GF-D8 (cell line): ENCODE measurements around the gene PCDHGC5.

Experiments
- DNase-seq: peaks from one replicate; lab custom pipeline; 2025; lab: John Stamatoyannopoulos, UW

PCDHGC5 gene

DNA sequence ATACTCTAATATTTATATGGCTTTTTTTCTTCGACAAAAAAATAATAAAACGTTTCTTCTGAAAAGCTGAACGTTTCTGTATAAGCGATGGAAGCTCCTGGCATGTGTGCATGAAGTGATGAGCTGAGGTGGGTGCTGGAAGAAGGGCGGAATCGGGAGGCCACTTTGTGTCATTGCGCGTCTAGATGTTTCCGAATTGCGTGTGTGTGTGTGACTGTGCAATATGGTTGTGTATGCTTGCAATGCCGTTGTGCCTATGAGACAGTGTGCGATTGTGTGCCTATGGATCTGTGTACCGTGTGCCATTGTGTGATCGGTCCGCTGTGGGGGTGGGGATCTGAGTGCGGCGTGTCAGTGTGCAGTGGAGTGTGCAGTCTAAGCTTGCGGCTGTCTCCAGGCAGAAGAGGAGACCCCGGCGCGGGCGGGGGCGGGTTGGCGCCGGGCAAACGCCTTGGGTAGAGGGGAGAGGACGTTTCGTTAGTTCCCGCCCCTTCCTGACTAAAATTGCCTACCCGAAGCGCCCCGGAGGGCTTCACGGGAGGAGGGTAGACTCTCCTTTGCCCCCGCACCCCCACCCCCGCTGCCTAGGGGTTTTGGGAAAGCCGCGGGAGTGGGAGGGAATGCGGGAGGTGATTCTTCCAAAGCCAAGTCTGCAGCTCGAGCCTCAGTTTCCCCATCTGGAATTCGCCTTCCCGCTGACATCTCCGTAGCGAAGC, 24.2 kb downstream of the PCDHGC5 start:
- no peak for DNase-seq

GRCh38 chr5:141513627-141514329, 24.9 kb downstream of the PCDHGC5 start:
- no peak for DNase-seq

DNA sequence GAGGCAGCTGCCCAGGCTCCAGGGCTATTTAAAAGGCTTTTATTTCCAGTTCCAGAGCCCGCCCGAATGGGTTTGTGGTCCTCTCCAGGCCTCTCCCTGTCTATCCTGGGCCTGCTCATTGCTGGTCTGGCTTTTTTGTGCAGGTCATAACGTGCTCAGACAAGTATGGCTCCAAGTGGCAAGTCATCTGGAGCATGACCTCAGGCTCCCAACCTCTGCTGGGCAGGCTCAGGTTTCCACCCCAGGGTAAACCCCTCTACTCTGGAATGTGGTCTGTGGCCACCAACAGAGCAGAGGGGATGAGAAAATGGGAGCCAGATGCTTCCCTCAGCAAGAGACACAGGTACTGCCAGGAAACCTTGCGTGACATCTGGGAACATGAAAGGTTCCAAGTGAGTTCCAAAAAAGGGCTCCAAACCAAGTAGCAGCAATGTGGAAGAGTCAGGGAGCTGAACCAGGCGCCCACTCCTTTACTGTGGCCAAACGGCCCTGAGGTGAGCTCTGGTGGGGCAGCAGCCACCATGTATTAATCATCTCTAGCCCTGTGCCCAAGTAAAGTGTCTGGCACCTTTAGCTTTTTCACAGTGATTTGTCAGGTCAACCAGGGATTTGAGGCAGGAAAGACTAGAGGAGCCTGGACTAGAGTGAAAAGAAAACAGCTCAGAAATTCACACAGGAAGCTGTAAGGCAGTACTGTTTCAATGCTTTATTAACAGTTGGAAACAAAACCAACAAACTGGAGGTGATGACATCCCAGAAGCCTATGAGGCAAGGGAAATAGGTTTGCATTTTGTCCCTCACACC, 25.7 kb downstream of the PCDHGC5 start:
- DNase-seq = no peak

DNA sequence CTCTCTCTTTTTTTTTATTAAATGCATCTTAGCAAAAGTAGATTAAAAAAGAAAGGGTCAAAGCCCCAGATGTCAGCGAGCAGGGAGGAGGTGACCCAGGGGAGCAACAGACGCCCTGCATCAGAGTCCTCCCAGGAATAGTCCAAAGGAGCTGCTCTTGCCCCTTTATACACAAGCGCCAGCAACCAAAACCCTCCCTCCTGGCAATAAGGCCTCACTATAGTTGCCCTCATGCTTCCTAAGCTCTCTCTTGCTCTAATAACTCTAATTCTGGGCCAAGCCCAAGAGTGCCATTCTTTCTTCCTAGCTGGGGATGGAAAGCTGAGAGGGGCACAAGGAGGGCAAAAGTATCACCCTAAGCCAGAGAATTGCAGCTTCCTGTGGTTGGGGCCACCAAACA, 26.3 kb downstream of the PCDHGC5 start:
- no peak for DNase-seq

GRCh38 chr5:141515946-141516671, 27.2 kb downstream of the PCDHGC5 start:
- DNase-seq = no peak

DNA sequence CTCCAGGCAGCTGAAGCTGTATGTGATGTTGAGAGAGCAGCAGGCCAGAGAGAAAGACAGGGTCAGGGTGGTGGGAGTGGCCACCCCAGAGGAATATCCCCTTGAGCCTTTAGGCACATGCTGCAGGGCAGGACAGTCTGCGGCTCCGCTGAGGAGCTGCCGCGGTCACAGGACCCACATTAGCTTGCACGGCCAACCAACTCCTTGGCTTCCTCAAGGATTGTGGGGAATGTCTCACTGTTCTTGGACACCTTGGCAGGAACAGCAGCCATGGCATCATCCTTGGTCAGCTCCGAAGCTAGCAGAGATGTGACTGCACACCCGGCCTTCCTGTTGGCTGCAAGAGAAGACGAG, 27.8 kb downstream of the PCDHGC5 start:
- no peak for DNase-seq

DNA sequence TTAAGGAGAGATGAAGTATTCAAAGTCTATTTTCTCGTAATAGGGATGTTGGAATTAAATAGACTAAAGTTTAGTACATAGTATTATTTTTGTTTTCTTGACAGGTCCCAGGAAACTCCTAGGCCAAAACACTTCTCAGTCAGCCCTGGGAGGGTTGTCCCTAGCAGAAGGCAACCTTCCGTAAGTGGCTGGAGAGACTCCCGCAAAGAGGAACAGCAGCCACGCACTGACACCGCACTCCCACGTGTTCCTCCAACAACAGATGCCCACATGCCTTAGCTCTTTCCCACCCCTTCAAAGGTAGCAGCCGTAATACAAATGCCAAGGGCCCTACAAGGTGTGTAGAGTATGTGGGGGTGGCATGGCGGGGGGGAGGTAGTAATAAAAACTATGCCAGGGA, 28.4 kb downstream of the PCDHGC5 start:
- no peak for DNase-seq

- no peak for DNase-seq
These were observed 29.2 kb downstream of the PCDHGC5 start for GRCh38 chr5:141517880-141518617.

DNA sequence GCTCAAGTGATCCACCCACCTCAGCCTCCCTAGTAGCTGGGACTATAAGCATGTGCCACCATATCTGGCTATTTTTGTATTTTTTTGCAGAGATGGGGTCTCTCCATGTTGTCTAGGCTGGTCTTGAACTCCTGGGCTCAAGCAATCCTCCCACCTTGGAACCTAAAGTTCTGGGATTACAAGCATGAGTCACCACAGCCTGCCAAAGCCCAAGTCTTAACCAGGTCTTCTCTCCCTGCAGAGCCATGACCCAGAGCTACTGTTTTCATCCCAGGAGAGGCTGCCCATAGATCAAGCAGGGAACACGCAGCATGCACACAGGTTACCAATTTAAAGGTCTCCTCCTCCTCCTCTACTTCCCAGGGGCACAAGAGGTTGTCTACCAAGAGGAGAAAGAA, 29.7 kb downstream of the PCDHGC5 start:
- no peak for DNase-seq

DNA sequence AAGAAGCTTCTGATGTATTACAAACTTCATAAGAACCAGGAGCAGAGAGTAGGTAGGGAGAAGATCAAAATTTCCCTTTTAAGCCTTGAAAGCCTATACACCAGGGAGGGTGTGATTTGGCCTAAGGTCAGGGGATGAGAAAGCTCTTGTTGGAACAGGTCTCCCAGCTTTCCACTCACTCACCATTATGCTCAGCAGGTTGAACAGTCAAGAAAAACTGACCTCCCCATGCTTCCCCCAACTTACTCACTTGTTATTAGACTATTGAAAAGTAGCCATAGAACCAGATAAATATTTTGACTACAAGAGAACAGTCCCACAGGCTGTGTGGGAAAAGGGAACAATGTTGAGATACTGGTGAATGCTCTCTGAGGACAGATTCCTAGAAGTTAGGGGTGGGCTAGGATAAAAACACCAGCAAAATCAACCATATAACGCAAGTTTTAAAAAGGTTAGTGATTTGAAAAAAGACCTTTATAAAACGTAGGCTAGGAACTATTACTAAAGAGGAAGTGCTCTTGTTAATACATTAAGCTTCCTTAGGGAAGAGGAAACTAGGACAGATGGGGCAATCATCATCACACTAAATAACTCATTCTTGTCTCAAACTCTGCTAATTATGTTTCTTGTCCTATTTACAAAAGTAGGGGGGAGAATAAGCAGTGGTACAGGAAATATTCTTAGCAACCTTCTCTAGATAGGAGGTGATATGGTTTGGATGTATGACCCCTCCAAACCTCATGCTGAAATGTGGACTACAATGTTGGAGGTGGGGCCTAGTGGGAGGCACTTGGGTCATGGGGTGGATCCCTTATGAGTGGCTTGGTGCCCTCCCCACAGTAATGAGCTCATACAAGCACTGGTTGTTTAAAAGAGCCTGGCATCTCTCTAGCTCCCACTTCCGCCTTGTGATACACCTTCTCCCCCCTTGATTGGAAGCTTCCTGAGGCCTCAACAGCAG, 31.0 kb downstream of the PCDHGC5 start:
- DNase-seq = peak; percentile 25

DNA sequence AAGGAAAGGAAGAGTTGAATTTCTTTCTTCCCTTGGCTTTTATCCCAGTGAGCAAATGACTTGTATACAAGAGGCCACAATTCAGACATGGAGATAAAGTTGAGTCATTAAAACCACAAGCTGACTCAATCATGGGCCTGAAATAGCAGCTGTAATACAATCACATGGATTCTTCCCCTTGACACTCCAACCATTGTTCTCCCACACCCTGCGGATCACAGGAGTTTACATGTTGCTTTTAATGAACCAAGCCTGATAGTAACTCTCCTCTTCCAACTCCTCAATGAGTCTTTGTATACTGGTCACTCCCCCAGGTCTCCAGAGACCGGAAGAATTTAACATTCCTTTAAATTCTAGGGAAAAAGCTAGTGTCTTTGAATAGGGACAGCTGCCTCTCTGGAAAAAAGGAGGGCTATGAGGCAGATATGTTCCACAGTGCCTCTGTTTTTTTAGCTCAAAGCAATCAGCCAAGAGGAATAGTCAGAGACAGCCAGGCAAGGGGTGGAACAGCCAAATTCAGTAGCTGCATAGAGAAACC, 32.4 kb downstream of the PCDHGC5 start:
- DNase-seq = peak; percentile 68

- no peak for DNase-seq
These were observed 33.4 kb downstream of the PCDHGC5 start for GRCh38 chr5:141522301-141522700.

DNA sequence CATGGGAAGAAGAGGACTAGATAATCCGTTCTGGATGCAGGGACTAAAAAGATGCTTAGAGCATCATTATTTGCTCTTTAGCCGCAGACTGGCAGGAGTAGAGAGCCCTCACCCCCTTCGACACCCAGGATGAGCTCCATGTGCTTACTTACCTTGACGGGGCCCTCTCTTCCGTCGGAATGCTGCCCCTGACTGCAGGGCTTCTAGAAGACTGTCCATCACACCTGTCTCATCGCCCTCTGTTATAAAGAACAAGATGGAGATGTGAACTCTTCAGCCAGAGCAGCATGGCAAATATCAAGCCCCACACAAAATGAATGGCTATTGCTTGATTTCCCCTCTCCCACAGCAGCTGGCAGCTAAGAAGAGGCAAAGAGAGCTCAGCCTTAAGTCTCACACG, 35.1 kb downstream of the PCDHGC5 start:
- no peak for DNase-seq

- no peak for DNase-seq
These were observed 36.0 kb downstream of the PCDHGC5 start for GRCh38 chr5:141524604-141525597.

- DNase-seq = no peak
These were observed 36.8 kb downstream of the PCDHGC5 start for GRCh38 chr5:141525653-141526052.

DNA sequence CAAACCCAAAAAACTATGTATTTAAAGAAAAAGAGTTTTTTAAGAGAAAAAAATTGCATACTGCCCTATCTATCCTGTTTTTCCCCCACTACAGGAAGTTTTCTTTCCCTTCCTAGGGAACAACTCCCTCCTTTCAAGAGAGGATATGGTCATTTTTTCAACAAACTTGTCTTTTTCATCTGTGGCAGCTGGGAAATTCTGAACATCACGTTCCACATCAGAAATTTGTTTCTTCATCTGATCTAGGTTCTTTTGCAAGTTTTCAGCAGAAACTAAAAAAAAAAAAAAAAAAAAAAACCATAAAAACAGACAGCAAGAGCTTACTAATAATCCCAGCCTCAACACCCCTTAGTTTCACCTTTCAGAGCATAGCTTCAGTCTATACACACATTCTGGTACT, 38.5 kb downstream of the PCDHGC5 start:
- DNase-seq = no peak

DNA sequence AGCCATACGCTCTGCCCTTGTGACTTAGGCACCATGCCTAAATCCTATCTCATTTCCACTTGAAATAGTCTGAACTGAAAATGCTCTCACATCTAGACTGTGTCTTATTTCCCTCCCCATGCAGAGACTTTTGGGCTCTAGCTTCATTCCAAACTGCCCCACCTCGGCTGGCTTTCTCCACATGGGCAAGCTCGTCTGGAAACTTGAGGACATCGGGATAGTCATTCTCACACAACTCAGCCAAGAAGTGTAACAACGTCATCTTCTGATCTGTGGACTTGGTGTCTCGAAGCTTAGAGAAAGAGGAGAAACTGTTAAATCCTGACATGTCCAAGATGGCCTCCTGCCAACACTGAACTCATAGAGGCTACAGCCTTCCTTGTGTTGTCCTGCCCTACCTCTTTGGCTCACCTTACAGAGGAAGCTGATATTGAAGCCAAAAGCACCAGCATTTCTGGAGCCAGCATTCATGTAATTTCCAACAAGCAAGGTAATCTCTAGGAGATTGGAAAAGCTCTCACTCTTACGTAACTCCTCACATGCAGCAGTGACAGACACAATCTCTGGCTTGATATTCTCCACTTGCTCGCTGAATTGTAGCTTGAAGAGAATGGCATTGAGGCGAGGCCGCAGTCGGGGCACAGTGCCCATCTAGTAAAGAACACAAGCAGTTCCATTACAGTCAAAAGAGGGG, 39.6 kb downstream of the PCDHGC5 start:
- DNase-seq = no peak

GRCh38 chr5:141529002-141529401, 40.1 kb downstream of the PCDHGC5 start:
- DNase-seq = no peak
